ENCODE measurements around the gene KIF2C.

GRCh38 chr1:44808063-44808937 lies 68.7 kb downstream of the KIF2C start, which contains the start of gene BTBD19:
- TF ChIP-seq EZH2 (IDR thresholded peaks at IDR 0.05) (no peak), POLR2AphosphoS5 (IDR thresholded peaks at IDR 0.05; ENCODE audit: borderline replicate concordance, low read depth, low read length) (no peak)

Data from SK-N-MC (cell line).